Liver (tissue), 3 donors: ENCODE measurements around the gene YPEL4.

ENCODE experiments used
- FOXA1 ChIP-seq: IDR thresholded peaks from 2 replicates; pipeline ENCODE4 v1.6.1; 2016; ENCODE audit warnings: antibody characterized with exemption
- SP1 ChIP-seq: IDR thresholded peaks from 2 replicates; pipeline ENCODE4 v1.6.1; 2018; ENCODE audit warnings: antibody characterized with exemption, mild to moderate bottlenecking
- TF ChIP-seq, protein P1 (sequence below): fragments of 150-350 bp; IDR thresholded peaks from 2 replicates; pipeline ENCODE4 v1.5.1; 2017; ENCODE audit warnings: improper control_type of control experiment, low read depth, low read length; ENCODE audit not compliant: missing input control
- TF ChIP-seq, protein P2 (sequence below): IDR thresholded peaks from 2 replicates; pipeline ENCODE4 v1.6.1; 2016; ENCODE audit warnings: antibody characterized with exemption
- TF ChIP-seq, protein P3 (sequence below): IDR thresholded peaks from 2 replicates; pipeline ENCODE4 v1.6.1; 2016; ENCODE audit warnings: antibody characterized with exemption, mild to moderate bottlenecking
- TF ChIP-seq, protein P4 (sequence below): IDR thresholded peaks from 2 replicates; pipeline ENCODE4 v1.6.1; 2016; ENCODE audit warnings: antibody characterized with exemption
- TF ChIP-seq, protein P5 (sequence below): IDR thresholded peaks from 2 replicates; pipeline ENCODE4 v1.6.1; 2016; ENCODE audit warnings: antibody characterized with exemption
- donor health status: healthy.
- donor health status: healthy.

DNA sequence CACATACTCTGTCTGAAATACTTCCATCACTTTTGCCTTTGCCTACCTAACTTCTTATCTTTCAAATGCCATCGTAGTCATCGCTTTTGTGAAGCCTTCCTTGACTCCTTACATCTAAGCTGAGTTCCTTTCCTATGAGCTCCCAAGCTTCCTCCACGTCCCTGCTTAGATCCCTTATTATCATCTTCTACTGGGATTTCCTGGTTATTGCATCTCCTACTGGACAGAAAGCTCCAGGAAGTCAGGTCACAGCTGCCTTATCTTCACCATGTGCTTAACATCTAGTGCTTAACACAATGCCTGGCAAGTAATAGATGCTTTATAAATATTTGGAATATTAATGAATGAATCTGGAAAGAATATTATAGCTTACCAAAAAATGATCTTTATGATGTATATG is 5.9 kb downstream of the YPEL4 start:
- TF ChIP-seq FOXA1 (no peak), SP1 (no peak)
- TF ChIP-seq, protein P1, sequence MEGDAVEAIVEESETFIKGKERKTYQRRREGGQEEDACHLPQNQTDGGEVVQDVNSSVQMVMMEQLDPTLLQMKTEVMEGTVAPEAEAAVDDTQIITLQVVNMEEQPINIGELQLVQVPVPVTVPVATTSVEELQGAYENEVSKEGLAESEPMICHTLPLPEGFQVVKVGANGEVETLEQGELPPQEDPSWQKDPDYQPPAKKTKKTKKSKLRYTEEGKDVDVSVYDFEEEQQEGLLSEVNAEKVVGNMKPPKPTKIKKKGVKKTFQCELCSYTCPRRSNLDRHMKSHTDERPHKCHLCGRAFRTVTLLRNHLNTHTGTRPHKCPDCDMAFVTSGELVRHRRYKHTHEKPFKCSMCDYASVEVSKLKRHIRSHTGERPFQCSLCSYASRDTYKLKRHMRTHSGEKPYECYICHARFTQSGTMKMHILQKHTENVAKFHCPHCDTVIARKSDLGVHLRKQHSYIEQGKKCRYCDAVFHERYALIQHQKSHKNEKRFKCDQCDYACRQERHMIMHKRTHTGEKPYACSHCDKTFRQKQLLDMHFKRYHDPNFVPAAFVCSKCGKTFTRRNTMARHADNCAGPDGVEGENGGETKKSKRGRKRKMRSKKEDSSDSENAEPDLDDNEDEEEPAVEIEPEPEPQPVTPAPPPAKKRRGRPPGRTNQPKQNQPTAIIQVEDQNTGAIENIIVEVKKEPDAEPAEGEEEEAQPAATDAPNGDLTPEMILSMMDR: no peak
- TF ChIP-seq, protein P2, sequence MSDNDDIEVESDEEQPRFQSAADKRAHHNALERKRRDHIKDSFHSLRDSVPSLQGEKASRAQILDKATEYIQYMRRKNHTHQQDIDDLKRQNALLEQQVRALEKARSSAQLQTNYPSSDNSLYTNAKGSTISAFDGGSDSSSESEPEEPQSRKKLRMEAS: no peak
- TF ChIP-seq, protein P3, sequence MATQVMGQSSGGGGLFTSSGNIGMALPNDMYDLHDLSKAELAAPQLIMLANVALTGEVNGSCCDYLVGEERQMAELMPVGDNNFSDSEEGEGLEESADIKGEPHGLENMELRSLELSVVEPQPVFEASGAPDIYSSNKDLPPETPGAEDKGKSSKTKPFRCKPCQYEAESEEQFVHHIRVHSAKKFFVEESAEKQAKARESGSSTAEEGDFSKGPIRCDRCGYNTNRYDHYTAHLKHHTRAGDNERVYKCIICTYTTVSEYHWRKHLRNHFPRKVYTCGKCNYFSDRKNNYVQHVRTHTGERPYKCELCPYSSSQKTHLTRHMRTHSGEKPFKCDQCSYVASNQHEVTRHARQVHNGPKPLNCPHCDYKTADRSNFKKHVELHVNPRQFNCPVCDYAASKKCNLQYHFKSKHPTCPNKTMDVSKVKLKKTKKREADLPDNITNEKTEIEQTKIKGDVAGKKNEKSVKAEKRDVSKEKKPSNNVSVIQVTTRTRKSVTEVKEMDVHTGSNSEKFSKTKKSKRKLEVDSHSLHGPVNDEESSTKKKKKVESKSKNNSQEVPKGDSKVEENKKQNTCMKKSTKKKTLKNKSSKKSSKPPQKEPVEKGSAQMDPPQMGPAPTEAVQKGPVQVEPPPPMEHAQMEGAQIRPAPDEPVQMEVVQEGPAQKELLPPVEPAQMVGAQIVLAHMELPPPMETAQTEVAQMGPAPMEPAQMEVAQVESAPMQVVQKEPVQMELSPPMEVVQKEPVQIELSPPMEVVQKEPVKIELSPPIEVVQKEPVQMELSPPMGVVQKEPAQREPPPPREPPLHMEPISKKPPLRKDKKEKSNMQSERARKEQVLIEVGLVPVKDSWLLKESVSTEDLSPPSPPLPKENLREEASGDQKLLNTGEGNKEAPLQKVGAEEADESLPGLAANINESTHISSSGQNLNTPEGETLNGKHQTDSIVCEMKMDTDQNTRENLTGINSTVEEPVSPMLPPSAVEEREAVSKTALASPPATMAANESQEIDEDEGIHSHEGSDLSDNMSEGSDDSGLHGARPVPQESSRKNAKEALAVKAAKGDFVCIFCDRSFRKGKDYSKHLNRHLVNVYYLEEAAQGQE: no peak
- TF ChIP-seq, protein P4, sequence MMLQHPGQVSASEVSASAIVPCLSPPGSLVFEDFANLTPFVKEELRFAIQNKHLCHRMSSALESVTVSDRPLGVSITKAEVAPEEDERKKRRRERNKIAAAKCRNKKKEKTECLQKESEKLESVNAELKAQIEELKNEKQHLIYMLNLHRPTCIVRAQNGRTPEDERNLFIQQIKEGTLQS: no peak
- TF ChIP-seq, protein P5, sequence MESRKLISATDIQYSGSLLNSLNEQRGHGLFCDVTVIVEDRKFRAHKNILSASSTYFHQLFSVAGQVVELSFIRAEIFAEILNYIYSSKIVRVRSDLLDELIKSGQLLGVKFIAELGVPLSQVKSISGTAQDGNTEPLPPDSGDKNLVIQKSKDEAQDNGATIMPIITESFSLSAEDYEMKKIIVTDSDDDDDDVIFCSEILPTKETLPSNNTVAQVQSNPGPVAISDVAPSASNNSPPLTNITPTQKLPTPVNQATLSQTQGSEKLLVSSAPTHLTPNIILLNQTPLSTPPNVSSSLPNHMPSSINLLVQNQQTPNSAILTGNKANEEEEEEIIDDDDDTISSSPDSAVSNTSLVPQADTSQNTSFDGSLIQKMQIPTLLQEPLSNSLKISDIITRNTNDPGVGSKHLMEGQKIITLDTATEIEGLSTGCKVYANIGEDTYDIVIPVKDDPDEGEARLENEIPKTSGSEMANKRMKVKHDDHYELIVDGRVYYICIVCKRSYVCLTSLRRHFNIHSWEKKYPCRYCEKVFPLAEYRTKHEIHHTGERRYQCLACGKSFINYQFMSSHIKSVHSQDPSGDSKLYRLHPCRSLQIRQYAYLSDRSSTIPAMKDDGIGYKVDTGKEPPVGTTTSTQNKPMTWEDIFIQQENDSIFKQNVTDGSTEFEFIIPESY: no peak
